ENCODE results near the gene SOCS7. TPM values are rescaled to one million over a fixed set of nuclear protein-coding genes. Genes with fewer than 3 reads are reported as not detected.

The SOCS7 gene
- total RNA-seq, 4 donors from 2014 or later = 5.9 to 21.8 (median 15.0) TPM

- DNase-seq = no peak
- H3K36me3 ChIP-seq = no peaks in the 10 kb centered on the region
- peaks cover 0 to 14% (median 0%) of the 10 kb centered on the region in 3 donors for H3K4me1 ChIP-seq
- intact Hi-C loops (cut with DNase I) = no loop called here
- H3K4me3 ChIP-seq = no peak overlapping the region
- peaks cover 0 to 14% (median 0%) of the 10 kb centered on the region in 4 donors for H3K27me3 ChIP-seq
- no peaks in the 10 kb centered on the region for H3K9me3 ChIP-seq
- WGBS, 2 donors = 91 to 98% methylated on average over 6 of the region's 7 CpGs
- no peak overlapping the region for H3K27ac ChIP-seq
- no peak for TF ChIP-seq POLR2A (IDR thresholded peaks at IDR 0.05)
- TF ChIP-seq CTCF (IDR thresholded peaks at IDR 0.05) = no peak
Observed at GRCh38 chr17:38345743-38346142, 5.9 kb upstream of the SOCS7 start.

DNA sequence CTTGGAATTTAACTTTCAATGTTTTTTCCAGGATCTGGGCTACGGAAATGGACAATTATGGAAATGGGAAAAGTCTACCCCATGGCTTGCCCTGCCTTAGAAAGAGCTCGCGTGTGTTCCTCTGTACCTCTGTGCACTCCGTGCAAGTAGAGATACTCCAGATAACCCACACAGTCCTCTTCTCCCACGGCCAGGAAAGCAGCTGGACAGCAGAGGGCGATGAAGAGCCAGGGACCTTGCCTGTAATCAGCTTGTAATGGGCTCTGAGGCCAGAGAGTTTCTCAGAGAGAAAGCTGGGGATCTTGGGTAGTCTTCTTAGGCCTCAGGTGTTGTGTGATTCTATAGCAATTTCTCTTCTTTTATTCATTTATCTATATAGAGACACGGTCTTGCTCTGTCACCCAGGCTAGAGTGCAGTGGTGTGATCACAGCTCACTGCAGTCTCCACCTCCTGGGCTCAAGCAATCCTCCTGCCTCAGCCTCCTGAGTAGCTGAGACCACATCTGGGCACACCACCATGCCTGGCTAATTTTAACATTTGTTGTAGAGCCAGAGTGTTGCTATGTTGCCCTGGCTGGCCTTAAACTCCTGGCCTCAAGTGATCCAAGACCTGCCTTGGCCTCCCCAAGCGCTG lies 2.4 kb upstream of the SOCS7 start:
- intact Hi-C loops (cut with DNase I) = no loop called here
- no peak for TF ChIP-seq POLR2A (IDR thresholded peaks at IDR 0.05)
- peak; percentile 70 to 92 (median 86) for TF ChIP-seq CTCF (IDR thresholded peaks at IDR 0.05)
- Histone ChIP-seq H3K27me3 (peaks cover 0 to under 1% (median 0%) of the 10 kb centered on the region in 4 donors), H3K36me3 (no peaks in the 10 kb centered on the region), H3K9me3 (no peaks in the 10 kb centered on the region), H3K4me3 (no peak overlapping the region), H3K27ac (no peak overlapping the region), H3K4me1 (peaks cover 14 to 31% (median 16%) of the 10 kb centered on the region in 3 donors)
- 15 to 17% methylated on average over 8 of the region's 8 CpGs for WGBS, 2 donors
- DNase-seq = no peak

GRCh38 chr17:38350035-38350434 lies 1.6 kb upstream of the SOCS7 start:
- peaks cover 17 to 39% (median 24%) of the 10 kb centered on the region in 3 donors for H3K4me1 ChIP-seq
- intact Hi-C loops (cut with DNase I) = loop anchor here (2.0 kb wide), 1 partner anchor 67 kb away; no protein-coding TSS in a partner anchor
- H3K36me3 ChIP-seq = no peaks in the 10 kb centered on the region
- peak overlapping the region in 1 of 4 donors; percentile 14 for H3K27ac ChIP-seq
- no peaks in the 10 kb centered on the region for H3K9me3 ChIP-seq
- 82 to 91% methylated on average over 2 of the region's 2 CpGs for WGBS, 2 donors
- no peaks in the 10 kb centered on the region for H3K27me3 ChIP-seq
- no peak overlapping the region for H3K4me3 ChIP-seq
- DNase-seq = no peak
- TF ChIP-seq CTCF (IDR thresholded peaks at IDR 0.05) (no peak), POLR2A (IDR thresholded peaks at IDR 0.05) (no peak)

DNA sequence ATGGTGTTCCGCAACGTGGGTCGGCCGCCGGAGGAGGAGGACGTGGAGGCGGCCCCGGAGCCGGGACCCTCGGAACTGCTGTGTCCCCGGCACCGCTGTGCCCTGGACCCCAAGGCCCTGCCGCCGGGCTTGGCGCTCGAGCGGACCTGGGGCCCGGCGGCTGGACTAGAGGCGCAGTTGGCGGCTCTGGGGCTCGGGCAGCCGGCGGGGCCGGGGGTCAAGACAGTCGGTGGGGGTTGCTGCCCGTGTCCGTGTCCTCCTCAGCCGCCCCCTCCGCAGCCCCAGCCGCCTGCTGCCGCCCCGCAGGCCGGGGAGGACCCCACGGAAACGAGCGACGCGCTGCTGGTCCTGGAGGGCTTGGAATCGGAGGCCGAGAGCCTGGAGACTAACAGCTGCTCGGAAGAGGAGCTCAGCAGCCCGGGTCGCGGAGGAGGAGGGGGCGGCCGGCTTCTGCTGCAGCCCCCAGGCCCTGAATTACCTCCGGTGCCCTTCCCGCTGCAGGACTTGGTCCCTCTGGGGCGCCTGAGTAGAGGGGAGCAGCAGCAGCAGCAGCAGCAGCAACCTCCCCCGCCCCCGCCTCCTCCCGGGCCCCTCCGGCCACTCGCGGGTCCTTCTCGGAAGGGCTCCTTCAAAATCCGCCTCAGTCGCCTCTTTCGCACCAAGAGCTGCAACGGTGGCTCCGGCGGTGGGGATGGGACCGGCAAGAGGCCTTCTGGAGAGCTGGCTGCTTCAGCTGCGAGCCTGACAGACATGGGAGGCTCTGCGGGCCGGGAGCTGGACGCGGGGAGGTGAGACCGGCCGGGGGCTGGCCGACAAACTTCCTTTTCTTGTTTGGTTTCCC lies 821 bp downstream of the SOCS7 start:
- WGBS, 2 donors = 0% methylated on average over 5 of the region's 72 CpGs; no CpG with 5 or more reads in 1 of the 2 donors
- H3K9me3 ChIP-seq = no peaks in the 10 kb centered on the region
- H3K27ac ChIP-seq = peak overlapping the region; percentile 87 to 95 (median 88)
- intact Hi-C loops (cut with DNase I) = no loop called here
- peaks cover 17 to 64% (median 39%) of the 10 kb centered on the region in 3 donors for H3K4me1 ChIP-seq
- no peaks in the 10 kb centered on the region for H3K36me3 ChIP-seq
- DNase-seq = no peak
- H3K27me3 ChIP-seq = no peaks in the 10 kb centered on the region
- peak overlapping the region; percentile 70 to 100 (median 85) for H3K4me3 ChIP-seq
- TF ChIP-seq POLR2A (IDR thresholded peaks at IDR 0.05) = no peak
- no peak for TF ChIP-seq CTCF (IDR thresholded peaks at IDR 0.05)

DNA sequence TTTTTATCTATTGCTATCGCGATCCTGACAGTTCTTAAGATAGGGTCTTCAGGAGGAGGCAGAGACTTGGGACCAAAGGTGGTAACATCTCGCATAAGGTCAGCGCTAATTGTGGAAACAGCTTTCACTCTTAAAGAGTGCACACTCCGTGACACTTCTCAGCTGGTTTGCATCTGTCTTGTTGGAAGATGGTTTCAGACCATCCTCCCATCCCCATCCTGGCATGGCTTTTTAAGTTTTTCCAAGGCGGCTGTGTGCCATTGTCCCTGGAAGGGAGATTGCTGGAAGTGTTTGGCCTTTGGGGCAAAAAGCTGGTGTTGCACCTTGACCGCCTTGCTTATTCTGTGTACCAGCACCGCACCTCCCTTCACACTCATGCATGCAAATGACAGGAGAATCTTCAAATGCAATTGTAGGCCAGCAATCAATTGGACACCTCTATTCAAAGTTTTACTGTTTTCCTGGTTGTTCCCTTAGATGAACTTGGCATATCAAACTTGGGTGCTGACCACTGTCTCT lies 1.5 kb downstream of the SOCS7 start:
- no peaks in the 10 kb centered on the region for H3K36me3 ChIP-seq
- H3K4me3 ChIP-seq = peak overlapping the region; percentile 70 to 100 (median 85)
- no peaks in the 10 kb centered on the region for H3K27me3 ChIP-seq
- peak overlapping the region in 3 of 4 donors; percentile 87 to 89 (median 87) for H3K27ac ChIP-seq
- H3K4me1 ChIP-seq = peaks cover 17 to 70% (median 41%) of the 10 kb centered on the region in 3 donors
- DNase-seq = no peak
- 10 to 28% methylated on average over 6 to 8 of the region's 8 CpGs for WGBS, 2 donors
- intact Hi-C loops (cut with DNase I) = no loop called here
- no peaks in the 10 kb centered on the region for H3K9me3 ChIP-seq
- TF ChIP-seq CTCF (IDR thresholded peaks at IDR 0.05) (no peak), POLR2A (IDR thresholded peaks at IDR 0.05) (no peak)
